IMR-90 (cell line): ENCODE measurements around the gene SLC22A7. TPM values are rescaled to one million over a fixed set of nuclear protein-coding genes. Genes with fewer than 3 reads are reported as not detected.

Experiments
- ATAC-seq: fragments of 200-7000 bp; cut with Tn5 transposase; 2 replicates; pipeline ENCODE4 v1.9.1; 2020; ENCODE audit warnings: low read depth, mild to moderate bottlenecking, moderate library complexity
- BruUV-seq: library from RNA; stranded (reverse); fragments of 400-500 nt; replicated peaks from 2 replicates; lab custom pipeline; 2021; lab: Mats Ljungman, UMichigan
- CTCF ChIA-PET: fragments of 300-600 bp; formaldehyde crosslinking; extraction: SDS; loops from one replicate; lab custom pipeline; 2021; ENCODE audit warnings: antibody characterized with exemption; lab: Yijun Ruan, JAX
- POLR2A ChIA-PET: fragments of 300-600 bp; sonication (Branson Sonifier 250); formaldehyde crosslinking; loops from one replicate; lab custom pipeline; 2022; ENCODE audit warnings: antibody characterized with exemption; ENCODE audit not compliant: unreplicated experiment; lab: Charles Lee
- DNase-seq: peaks from one replicate; pipeline ENCODE4 v3.0.0; 2013
- H2AFZ ChIP-seq: replicated peaks from 2 replicates; pipeline ENCODE3; 2013; ENCODE audit warnings: low read length, mild to moderate bottlenecking; ENCODE audit not compliant: poor library complexity
- H2AK5ac ChIP-seq: 2 replicates; pipeline ENCODE4 v1.6.1; 2013; ENCODE audit warnings: low read depth, low read length, inconsistent platforms
- H2AK9ac ChIP-seq: replicated peaks from 2 replicates; pipeline ENCODE3; 2013; ENCODE audit warnings: mild to moderate bottlenecking, low read depth, low read length, moderate library complexity; ENCODE audit not compliant: poor library complexity
- H2BK120ac ChIP-seq: 2 replicates; pipeline ENCODE4 v1.6.1; 2013; ENCODE audit warnings: low read depth, low read length, inconsistent platforms
- H2BK15ac ChIP-seq: 3 replicates; pipeline ENCODE4 v1.6.1; 2013; ENCODE audit warnings: low read depth, low read length, inconsistent platforms
- H2BK20ac ChIP-seq: 2 replicates; pipeline ENCODE4 v1.6.1; 2013; ENCODE audit warnings: low read depth, mild to moderate bottlenecking, inconsistent platforms, low read length, moderate library complexity
- H2BK5ac ChIP-seq: 2 replicates; pipeline ENCODE4 v1.6.1; 2013; ENCODE audit warnings: mild to moderate bottlenecking, low read depth, low read length, inconsistent platforms; ENCODE audit not compliant: poor library complexity, severe bottlenecking
- H3K14ac ChIP-seq: replicated peaks from 2 replicates; pipeline ENCODE4 v1.6.1; 2013; ENCODE audit warnings: low read depth, low read length, inconsistent platforms
- H3K18ac ChIP-seq: 2 replicates; pipeline ENCODE4 v1.6.1; 2013; ENCODE audit warnings: low read depth, low read length, control low read depth
- H3K23ac ChIP-seq: 2 replicates; pipeline ENCODE4 v1.6.1; 2013; ENCODE audit warnings: low read depth, low read length, inconsistent platforms
- H3K27ac ChIP-seq: 2 replicates; pipeline ENCODE4 v1.5.1; 2013; ENCODE audit warnings: mild to moderate bottlenecking, control low read depth, low read length; ENCODE audit not compliant: insufficient read depth
- H3K27me3 ChIP-seq: 2 replicates; pipeline ENCODE4 v1.6.1; 2013; ENCODE audit warnings: low read length; ENCODE audit not compliant: control insufficient read depth, insufficient read depth
- H3K36me3 ChIP-seq: 2 replicates; pipeline ENCODE4 v1.6.1; 2013; ENCODE audit warnings: low read length, mixed read lengths; ENCODE audit not compliant: control insufficient read depth, insufficient read depth
- H3K4ac ChIP-seq: 2 replicates; pipeline ENCODE4 v1.6.1; 2013; ENCODE audit warnings: low read depth, low read length, inconsistent platforms
- H3K4me1 ChIP-seq: 2 replicates; pipeline ENCODE4 v1.6.1; 2013; ENCODE audit warnings: low read length, mixed read lengths; ENCODE audit not compliant: control insufficient read depth, insufficient read depth
- H3K4me2 ChIP-seq: 2 replicates; pipeline ENCODE4 v1.6.1; 2013; ENCODE audit warnings: low read depth, mild to moderate bottlenecking, control low read depth, low read length, moderate library complexity
- H3K4me3 ChIP-seq: 2 replicates; pipeline ENCODE4 v1.5.1; 2013; ENCODE audit warnings: low read depth, mild to moderate bottlenecking, control low read depth, low read length, moderate library complexity; ENCODE audit not compliant: insufficient read depth
- H3K56ac ChIP-seq: 2 replicates; pipeline ENCODE4 v1.6.1; 2013; ENCODE audit warnings: low read length, inconsistent platforms; ENCODE audit not compliant: insufficient read depth; ENCODE audit errors: extremely low read depth
- H3K79me1 ChIP-seq, 2 experiments: 2 replicates each; pipeline ENCODE4 v1.6.1; 2013; ENCODE audit warnings: low read length in 2 of 2, inconsistent platforms in 1 of 2, low read depth in 1 of 2
- H3K9ac ChIP-seq: 2 replicates; pipeline ENCODE4 v1.6.1; 2013; ENCODE audit warnings: low read depth, low read length, control low read depth
- H3K9me1 ChIP-seq: 2 replicates; pipeline ENCODE4 v1.6.1; 2013; ENCODE audit warnings: low read length, inconsistent platforms; ENCODE audit not compliant: insufficient read depth
- H3K9me3 ChIP-seq: 2 replicates; pipeline ENCODE4 v1.6.1; 2013; ENCODE audit warnings: low read length; ENCODE audit not compliant: control insufficient read depth, insufficient read depth
- H4K20me1 ChIP-seq: 2 replicates; pipeline ENCODE4 v1.6.1; 2013; ENCODE audit warnings: low read length, inconsistent platforms; ENCODE audit not compliant: insufficient read depth
- H4K5ac ChIP-seq: 2 replicates; pipeline ENCODE4 v1.6.1; 2013; ENCODE audit warnings: mild to moderate bottlenecking, low read depth, low read length, control low read depth
- H4K8ac ChIP-seq, 2 experiments: 2 replicates each; pipeline ENCODE4 v1.6.1; 2013; ENCODE audit warnings: low read depth in 2 of 2, low read length in 2 of 2, control low read depth in 1 of 2, inconsistent platforms in 1 of 2
- H4K91ac ChIP-seq: 2 replicates; pipeline ENCODE4 v1.6.1; 2013; ENCODE audit warnings: low read depth, low read length, inconsistent platforms; ENCODE audit not compliant: insufficient read depth
- BHLHE40 ChIP-seq: fragments of 150-350 bp; IDR thresholded peaks from 2 replicates; pipeline ENCODE4 v1.6.1; 2016; ENCODE audit warnings: mild to moderate bottlenecking, low read depth, low read length
- CEBPB ChIP-seq: IDR thresholded peaks from 2 replicates; pipeline ENCODE4 v1.6.1; 2012; ENCODE audit warnings: low read depth, low read length, improper control_type of control experiment
- CHD1 ChIP-seq: IDR thresholded peaks from 2 replicates; pipeline ENCODE4 v1.6.1; 2012; ENCODE audit warnings: low read depth, low read length, improper control_type of control experiment
- FOS ChIP-seq: fragments of 150-350 bp; IDR thresholded peaks from 2 replicates; pipeline ENCODE4 v1.6.1; 2016; ENCODE audit warnings: low read depth, low read length
- MAFK ChIP-seq: IDR thresholded peaks from 2 replicates; pipeline ENCODE4 v1.6.1; 2012; ENCODE audit warnings: low read depth, low read length, improper control_type of control experiment
- MAZ ChIP-seq: IDR thresholded peaks from 2 replicates; pipeline ENCODE4 v1.6.1; 2012; ENCODE audit warnings: low read depth, mild to moderate bottlenecking, low read length, improper control_type of control experiment, moderate library complexity, borderline replicate concordance
- MXI1 ChIP-seq: IDR thresholded peaks from 2 replicates; pipeline ENCODE4 v1.6.1; 2012; ENCODE audit warnings: low read depth, mild to moderate bottlenecking, low read length, moderate library complexity, borderline replicate concordance
- NFE2L2 ChIP-seq: fragments of 150-350 bp; IDR thresholded peaks from 2 replicates; pipeline ENCODE4 v1.6.1; 2016; ENCODE audit warnings: low read depth, mild to moderate bottlenecking, low read length
- POLR2A ChIP-seq: IDR thresholded peaks from 2 replicates; pipeline ENCODE4 v1.6.1; 2012; ENCODE audit warnings: mild to moderate bottlenecking, low read depth, low read length
- RAD21 ChIP-seq: IDR thresholded peaks from 2 replicates; pipeline ENCODE4 v1.6.1; 2012; ENCODE audit warnings: low read length, improper control_type of control experiment
- RCOR1 ChIP-seq: IDR thresholded peaks from 2 replicates; pipeline ENCODE4 v1.6.1; 2012; ENCODE audit warnings: mild to moderate bottlenecking, low read length, improper control_type of control experiment; ENCODE audit not compliant: insufficient replicate concordance
- RFX5 ChIP-seq: IDR thresholded peaks from 2 replicates; pipeline ENCODE4 v1.8.0; 2012; ENCODE audit warnings: low read depth, mild to moderate bottlenecking, low read length, moderate library complexity
- SMC3 ChIP-seq: fragments of 150-350 bp; IDR thresholded peaks from 2 replicates; pipeline ENCODE4 v1.6.1; 2016; ENCODE audit warnings: low read depth, mild to moderate bottlenecking, antibody characterized with exemption, low read length, moderate library complexity
- USF2 ChIP-seq: fragments of 150-350 bp; IDR thresholded peaks from 2 replicates; pipeline ENCODE4 v1.6.1; 2017; ENCODE audit warnings: mild to moderate bottlenecking, antibody characterized with exemption, low read length, low read depth
- WGBS, 2 experiments: methylation state at CpG; one replicate each; pipeline versions ENCODE4 v1.1.5 to v1.1.7; 2013; ENCODE audit warnings: missing lambda C conversion rate in 2 of 2; ENCODE audit not compliant: insufficient read length in 1 of 2; ENCODE audit errors: extremely low coverage in 2 of 2; 5-methylcytosine and 5-hydroxymethylcytosine counted together
- dilution Hi-C: fragments of 300-500 bp; cut with HindIII; formaldehyde crosslinking; loops from one replicate; pipeline ENCODE4 v1.14.3; 2018; ENCODE audit warnings: low sequenced_read_pairs; ENCODE audit not compliant: unreplicated experiment
- in situ Hi-C: fragments of 300-500 bp; cut with MboI; formaldehyde crosslinking; loops from 3 replicates; pipeline ENCODE4 v1.14.3; 2019; ENCODE audit warnings: low sequenced_read_pairs, inconsistent platforms, mixed read lengths
- intact Hi-C: fragments of 100-400 bp; cut with micrococcal nuclease; formaldehyde crosslinking; loops from 2 replicates; pipeline ENCODE4 v1.10.0; 2022
- polyA plus RNA-seq, 3 experiments: library from polyadenylated mRNA; depleted of rRNA; stranded (reverse); fragments of >200 nt; gene quantifications; 2 replicates each; pipeline ENCODE4 v1.2.3, GENCODE V29; 2012; ENCODE audit warnings: low replicate concordance in 1 of 3
- total RNA-seq: library from RNA; depleted of rRNA; stranded (reverse); fragments of >200 nt; gene quantifications from 2 replicates; pipeline ENCODE4 v1.2.3, GENCODE V29; 2012
- TF ChIP-seq, protein P1 (sequence below): fragments of 150-350 bp; IDR thresholded peaks from 2 replicates; pipeline ENCODE4 v1.6.1; 2016; ENCODE audit warnings: low read depth, mild to moderate bottlenecking, low read length, moderate library complexity, borderline replicate concordance
- TF ChIP-seq, protein P2 (sequence below): conservative IDR thresholded peaks from 2 replicates; pipeline ENCODE4 v1.5.1; 2012; ENCODE audit warnings: mild to moderate bottlenecking, low read depth, low read length, improper control_type of control experiment

The SLC22A7 gene
- total and polyA plus RNA-seq, 2 of the 4 experiments (the other 2 are of a cell fraction), result not detected

DNA sequence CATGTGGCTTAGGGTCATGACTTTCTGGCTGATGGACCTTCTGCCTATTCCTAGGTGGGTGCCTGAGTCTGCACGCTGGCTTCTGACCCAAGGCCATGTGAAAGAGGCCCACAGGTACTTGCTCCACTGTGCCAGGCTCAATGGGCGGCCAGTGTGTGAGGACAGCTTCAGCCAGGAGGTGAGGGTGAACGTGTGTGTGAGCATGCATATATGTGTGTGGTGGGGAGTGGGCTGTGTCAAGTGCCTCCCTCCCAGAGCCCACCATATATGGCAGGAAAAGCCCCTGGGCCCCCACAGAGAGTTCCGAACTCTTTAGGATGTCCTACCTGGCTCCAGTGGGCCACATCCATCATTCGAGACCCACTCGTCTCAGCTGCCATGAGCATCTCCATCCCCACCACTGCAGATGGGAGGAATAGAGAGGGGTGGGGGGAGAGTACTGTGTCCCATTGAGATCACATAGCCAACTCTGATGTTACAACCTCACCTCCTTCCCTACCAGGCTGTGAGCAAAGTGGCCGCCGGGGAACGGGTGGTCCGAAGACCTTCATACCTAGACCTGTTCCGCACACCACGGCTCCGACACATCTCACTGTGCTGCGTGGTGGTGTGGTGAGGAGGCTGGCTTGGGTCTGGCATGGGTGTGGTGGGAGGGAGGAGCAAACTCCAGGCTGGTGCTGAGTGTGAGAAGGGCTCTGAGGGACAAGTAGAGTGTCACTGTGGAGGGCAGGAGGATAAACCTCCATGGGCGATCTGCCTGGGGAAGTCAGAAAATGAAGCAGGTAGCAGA lies 3.2 kb downstream of the SLC22A7 start:
- DNase-seq (no peak), ATAC-seq (no peak)
- H3K56ac ChIP-seq, result no peak overlapping the region
- TF ChIP-seq, protein P1, sequence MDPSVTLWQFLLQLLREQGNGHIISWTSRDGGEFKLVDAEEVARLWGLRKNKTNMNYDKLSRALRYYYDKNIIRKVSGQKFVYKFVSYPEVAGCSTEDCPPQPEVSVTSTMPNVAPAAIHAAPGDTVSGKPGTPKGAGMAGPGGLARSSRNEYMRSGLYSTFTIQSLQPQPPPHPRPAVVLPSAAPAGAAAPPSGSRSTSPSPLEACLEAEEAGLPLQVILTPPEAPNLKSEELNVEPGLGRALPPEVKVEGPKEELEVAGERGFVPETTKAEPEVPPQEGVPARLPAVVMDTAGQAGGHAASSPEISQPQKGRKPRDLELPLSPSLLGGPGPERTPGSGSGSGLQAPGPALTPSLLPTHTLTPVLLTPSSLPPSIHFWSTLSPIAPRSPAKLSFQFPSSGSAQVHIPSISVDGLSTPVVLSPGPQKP, result no peak
- TF ChIP-seq MAFK (no peak), FOS (no peak), SMC3 (no peak), RFX5 (no peak), BHLHE40 (no peak), CEBPB (no peak), CHD1 (no peak), NFE2L2 (no peak), RAD21 (no peak), POLR2A (no peak), MXI1 (no peak), MAZ (no peak), RCOR1 (no peak), USF2 (no peak)
- TF ChIP-seq, protein P2, sequence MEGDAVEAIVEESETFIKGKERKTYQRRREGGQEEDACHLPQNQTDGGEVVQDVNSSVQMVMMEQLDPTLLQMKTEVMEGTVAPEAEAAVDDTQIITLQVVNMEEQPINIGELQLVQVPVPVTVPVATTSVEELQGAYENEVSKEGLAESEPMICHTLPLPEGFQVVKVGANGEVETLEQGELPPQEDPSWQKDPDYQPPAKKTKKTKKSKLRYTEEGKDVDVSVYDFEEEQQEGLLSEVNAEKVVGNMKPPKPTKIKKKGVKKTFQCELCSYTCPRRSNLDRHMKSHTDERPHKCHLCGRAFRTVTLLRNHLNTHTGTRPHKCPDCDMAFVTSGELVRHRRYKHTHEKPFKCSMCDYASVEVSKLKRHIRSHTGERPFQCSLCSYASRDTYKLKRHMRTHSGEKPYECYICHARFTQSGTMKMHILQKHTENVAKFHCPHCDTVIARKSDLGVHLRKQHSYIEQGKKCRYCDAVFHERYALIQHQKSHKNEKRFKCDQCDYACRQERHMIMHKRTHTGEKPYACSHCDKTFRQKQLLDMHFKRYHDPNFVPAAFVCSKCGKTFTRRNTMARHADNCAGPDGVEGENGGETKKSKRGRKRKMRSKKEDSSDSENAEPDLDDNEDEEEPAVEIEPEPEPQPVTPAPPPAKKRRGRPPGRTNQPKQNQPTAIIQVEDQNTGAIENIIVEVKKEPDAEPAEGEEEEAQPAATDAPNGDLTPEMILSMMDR, result no peak
- H3K9ac ChIP-seq, result no peak overlapping the region
- no peak overlapping the region for H3K4ac ChIP-seq
- no peak overlapping the region for H3K4me2 ChIP-seq
- H3K79me1 ChIP-seq, result no peaks in the 10 kb centered on the region
- no peak overlapping the region for H3K14ac ChIP-seq
- H3K36me3 ChIP-seq, result no peaks in the 10 kb centered on the region
- H3K27me3 ChIP-seq, result peaks cover 63% of the 10 kb centered on the region
- no peaks in the 10 kb centered on the region for H3K4me1 ChIP-seq
- CTCF ChIA-PET, result no interaction called here
- dilution Hi-C loops, result no loop called here
- intact Hi-C loops, result no loop called here
- no peak overlapping the region for H2BK15ac ChIP-seq
- no peak overlapping the region for H4K8ac ChIP-seq
- no peak overlapping the region for H3K23ac ChIP-seq
- no peaks in the 10 kb centered on the region for H3K9me3 ChIP-seq
- in situ Hi-C loops, result no loop called here
- no peaks in the 10 kb centered on the region for H3K9me1 ChIP-seq
- H2AK9ac ChIP-seq, result no peak overlapping the region
- WGBS, 2 experiments, result 100% methylated on average over 6 of the region's 15 CpGs; no CpG with 5 or more reads in 1 of the 2 experiments
- H2BK120ac ChIP-seq, result no peak overlapping the region
- H3K4me3 ChIP-seq, result no peak overlapping the region
- BruUV-seq, result no TSS peak
- H3K27ac ChIP-seq, result no peak overlapping the region
- no peak overlapping the region for H4K91ac ChIP-seq
- H2AFZ ChIP-seq, result no peak overlapping the region
- no peaks in the 10 kb centered on the region; the same call in 1 of the 2 replicates for H4K20me1 ChIP-seq
- no peak overlapping the region for H3K18ac ChIP-seq
- POLR2A ChIA-PET, result no interaction called here
- H4K5ac ChIP-seq, result no peak overlapping the region
- H2AK5ac ChIP-seq, result no peak overlapping the region
- H2BK20ac ChIP-seq, result no peak overlapping the region
- no peak overlapping the region for H2BK5ac ChIP-seq
